ENCODE data around the gene HPSE2. TPM values are rescaled to one million over a fixed set of nuclear protein-coding genes. Genes with fewer than 3 reads are reported as not detected.

Gene HPSE2
- total RNA-seq, 1 experiment from 2014 or later: 0.20 TPM

DNA sequence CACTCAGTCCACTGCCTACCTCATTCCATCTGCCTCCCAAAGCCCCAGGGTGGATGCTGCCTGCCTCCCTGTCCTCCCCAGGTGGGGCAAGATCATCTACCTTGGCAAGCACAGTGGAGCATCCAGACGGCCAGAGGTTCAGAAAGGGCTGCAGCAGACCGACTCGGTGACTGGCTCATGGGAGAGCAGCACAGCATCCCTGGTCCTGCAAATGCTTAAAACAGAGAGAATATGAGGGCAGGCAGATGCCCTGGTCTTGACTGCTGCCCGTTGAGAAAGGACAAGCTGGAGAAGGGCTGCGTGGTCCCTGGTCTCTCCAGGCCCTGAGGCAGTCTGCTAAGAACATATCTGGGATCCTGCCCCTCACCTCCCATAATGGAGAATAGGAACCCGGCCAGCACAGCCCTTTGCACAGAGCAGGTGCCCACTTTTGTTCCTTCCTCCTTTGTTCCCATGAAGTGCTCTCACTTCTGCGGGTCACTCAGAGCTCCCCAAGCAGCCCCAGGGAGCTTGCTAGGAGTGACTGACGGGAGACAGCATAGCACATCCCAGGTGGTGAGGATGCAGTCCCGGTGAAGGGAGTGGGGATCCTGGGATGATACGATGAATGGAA is 790.3 kb downstream of the HPSE2 start:
- Mint-ChIP-seq H3K9me3 (peaks cover 0 to 7% of the 10 kb centered on the region in 2 experiments; a peak in 3 of 5 replicates), H3K4me3 (peak overlapping the region; percentile 83 to 84), H3K27ac (no peak overlapping the region), H3K36me3 (ENCODE audit: insufficient read depth in 1 of 3, low read depth in 3 of 3) (peaks cover 40 to 47% (median 47%) of the 10 kb centered on the region in 3 experiments), H3K4me1 (peaks cover 5 to 6% of the 10 kb centered on the region in 2 experiments; a peak in 3 of 4 replicates), H3K27me3 (ENCODE audit: low read depth) (0 out of 2 replicates have a peak, but pooled peaks cover under 1% of the 10 kb centered on the region)
- H2BK20ac ChIP-seq (ENCODE audit: low read depth, low read length, poor library complexity, severe bottlenecking): no peak overlapping the region
- H3K18ac ChIP-seq (ENCODE audit: insufficient read length, low read depth, low read length): no peak overlapping the region
- no peaks in the 10 kb centered on the region for H3K23me2 ChIP-seq (ENCODE audit: insufficient read length, low read depth, low read length, poor library complexity, severe bottlenecking)
- H2BK5ac ChIP-seq (ENCODE audit: insufficient read length, low read length): no peak overlapping the region
- H3K79me2 ChIP-seq (ENCODE audit: insufficient read depth, low read length): no peaks in the 10 kb centered on the region
- no peak overlapping the region for H2BK120ac ChIP-seq (ENCODE audit: low read depth, low read length, poor library complexity, severe bottlenecking)
- H3K27ac ChIP-seq (ENCODE audit: insufficient read length, low read depth, low read length): no peak overlapping the region
- H3K9ac ChIP-seq (ENCODE audit: extremely low read depth, insufficient read length, low read length): no peak overlapping the region
- H3K4ac ChIP-seq (ENCODE audit: low read depth, low read length): no peak overlapping the region
- peak overlapping the region; percentile 30 for H3K4me2 ChIP-seq (ENCODE audit: insufficient read depth, insufficient read length, low read length)
- H3K4me1 ChIP-seq (ENCODE audit: insufficient read depth, low read length): no peaks in the 10 kb centered on the region
- no peak overlapping the region for H2BK12ac ChIP-seq (ENCODE audit: insufficient read length, low read depth, low read length)
- H3K27me3 ChIP-seq (ENCODE audit: insufficient read depth, low read length): no peaks in the 10 kb centered on the region
- no peak overlapping the region for H2BK15ac ChIP-seq (ENCODE audit: low read depth, low read length)
- TF ChIP-seq, protein P1, sequence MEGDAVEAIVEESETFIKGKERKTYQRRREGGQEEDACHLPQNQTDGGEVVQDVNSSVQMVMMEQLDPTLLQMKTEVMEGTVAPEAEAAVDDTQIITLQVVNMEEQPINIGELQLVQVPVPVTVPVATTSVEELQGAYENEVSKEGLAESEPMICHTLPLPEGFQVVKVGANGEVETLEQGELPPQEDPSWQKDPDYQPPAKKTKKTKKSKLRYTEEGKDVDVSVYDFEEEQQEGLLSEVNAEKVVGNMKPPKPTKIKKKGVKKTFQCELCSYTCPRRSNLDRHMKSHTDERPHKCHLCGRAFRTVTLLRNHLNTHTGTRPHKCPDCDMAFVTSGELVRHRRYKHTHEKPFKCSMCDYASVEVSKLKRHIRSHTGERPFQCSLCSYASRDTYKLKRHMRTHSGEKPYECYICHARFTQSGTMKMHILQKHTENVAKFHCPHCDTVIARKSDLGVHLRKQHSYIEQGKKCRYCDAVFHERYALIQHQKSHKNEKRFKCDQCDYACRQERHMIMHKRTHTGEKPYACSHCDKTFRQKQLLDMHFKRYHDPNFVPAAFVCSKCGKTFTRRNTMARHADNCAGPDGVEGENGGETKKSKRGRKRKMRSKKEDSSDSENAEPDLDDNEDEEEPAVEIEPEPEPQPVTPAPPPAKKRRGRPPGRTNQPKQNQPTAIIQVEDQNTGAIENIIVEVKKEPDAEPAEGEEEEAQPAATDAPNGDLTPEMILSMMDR (conservative IDR thresholded peaks at IDR 0.05): no peak
- H3K56ac ChIP-seq (ENCODE audit: insufficient read length, low read depth, low read length): no peak overlapping the region
- no peak overlapping the region for H2AFZ ChIP-seq (ENCODE audit: low read length)
- no peak overlapping the region for H4K5ac ChIP-seq (ENCODE audit: insufficient read length, low read depth, low read length)
- H4K91ac ChIP-seq (ENCODE audit: insufficient read length, low read depth, low read length): peak overlapping the region; percentile 35
- H4K8ac ChIP-seq (replicated peaks; ENCODE audit: insufficient read length, low read depth, low read length): no peak overlapping the region
- no peaks in the 10 kb centered on the region for H3K79me1 ChIP-seq (ENCODE audit: insufficient read depth, low read depth, low read length, poor library complexity, severe bottlenecking)
- no peaks in the 10 kb centered on the region for H3K9me3 ChIP-seq (ENCODE audit: control insufficient read depth, low read depth, low read length)
- H3T11ph ChIP-seq (ENCODE audit: low read length): no peak overlapping the region
- H2AK5ac ChIP-seq (ENCODE audit: insufficient read length, low read length): no peak overlapping the region
- WGBS (ENCODE audit: extremely low coverage, insufficient read length, low lambda C conversion rate): no CpG with 5 or more reads among the region's 10 CpGs
- no peak overlapping the region for H3K14ac ChIP-seq (ENCODE audit: insufficient read depth, low read length)
- no peak overlapping the region for H3K23ac ChIP-seq (ENCODE audit: insufficient read length, low read depth, low read length)
- H4K20me1 ChIP-seq (ENCODE audit: control insufficient read depth, insufficient read depth, insufficient read length): no peaks in the 10 kb centered on the region
- DNase-seq: no peak
